PC-9 (cell line): ENCODE results near the gene OBSCN. TPM values are rescaled to one million over a fixed set of nuclear protein-coding genes. Genes with fewer than 3 reads are reported as not detected.

Source experiments
- BruUV-seq: library from RNA; stranded (reverse); fragments of 400-500 nt; replicated peaks from 2 replicates; lab custom pipeline; 2021; lab: Mats Ljungman, UMichigan
- CTCF ChIA-PET: fragments of 300-600 bp; sonication (Branson Sonifier 250); formaldehyde crosslinking; loops from one replicate; lab custom pipeline; 2022; ENCODE audit warnings: antibody characterized with exemption; lab: Charles Lee
- POLR2A ChIA-PET: fragments of 300-600 bp; sonication (Branson Sonifier 250); formaldehyde crosslinking; loops from one replicate; lab custom pipeline; 2022; ENCODE audit warnings: antibody characterized with exemption; ENCODE audit not compliant: unreplicated experiment; lab: Charles Lee
- DNase-seq, 2 experiments: peaks; one replicate each; pipeline versions ENCODE4 v3.0.0 to v3.0.0-alpha.2; 2015 to 2022; ENCODE audit warnings: mixed read lengths in 1 of 2
- H2AFZ ChIP-seq: fragments of 200-600 bp; sonication (generic); 2 replicates; pipeline ENCODE4 v1.8.1; 2017; ENCODE audit warnings: antibody characterized with exemption
- H3F3A ChIP-seq: fragments of 200-600 bp; sonication (generic); 2 replicates; pipeline ENCODE4 v1.8.1; 2017; ENCODE audit warnings: antibody characterized with exemption, mild to moderate bottlenecking, low read depth; ENCODE audit not compliant: insufficient read depth
- H3K27ac ChIP-seq: fragments of 200-600 bp; sonication (generic); 2 replicates; pipeline ENCODE4 v1.6.1; 2016; ENCODE audit warnings: mixed run types
- H3K27me3 ChIP-seq: fragments of 200-600 bp; sonication (generic); 2 replicates; pipeline ENCODE4 v1.6.1; 2016; ENCODE audit warnings: low read depth, mixed run types; ENCODE audit not compliant: insufficient read depth
- H3K36me3 ChIP-seq: fragments of 200-600 bp; sonication (generic); 2 replicates; pipeline ENCODE4 v1.6.1; 2016; ENCODE audit warnings: low read depth, mixed run types
- H3K4me1 ChIP-seq: fragments of 200-600 bp; sonication (generic); replicated peaks from 2 replicates; pipeline ENCODE4 v1.6.1; 2016; ENCODE audit warnings: mixed run types; ENCODE audit not compliant: insufficient read depth
- H3K4me2 ChIP-seq: fragments of 200-600 bp; sonication (generic); 2 replicates; pipeline ENCODE4 v1.6.1; 2017; ENCODE audit warnings: mixed run types
- H3K4me3 ChIP-seq: fragments of 200-600 bp; sonication (generic); 2 replicates; pipeline ENCODE4 v1.6.1; 2016; ENCODE audit warnings: mixed run types
- H3K79me2 ChIP-seq: fragments of 200-600 bp; sonication (generic); 2 replicates; pipeline ENCODE4 v1.6.1; 2017; ENCODE audit warnings: low read depth, mixed run types
- H3K9me2 ChIP-seq: fragments of 200-600 bp; sonication (generic); 2 replicates; pipeline ENCODE4 v1.8.1; 2017; ENCODE audit warnings: mild to moderate bottlenecking; ENCODE audit not compliant: insufficient read depth
- H3K9me3 ChIP-seq: fragments of 200-600 bp; sonication (generic); 2 replicates; pipeline ENCODE4 v1.8.1; 2016; ENCODE audit warnings: low read depth; ENCODE audit not compliant: insufficient read depth
- H4K20me1 ChIP-seq: fragments of 200-600 bp; sonication (generic); 2 replicates; pipeline ENCODE4 v1.8.1; 2017; ENCODE audit not compliant: insufficient read depth
- CTCF ChIP-seq: fragments of 200-600 bp; sonication (generic); conservative IDR thresholded peaks from 2 replicates; pipeline ENCODE4 v1.6.1; 2017; ENCODE audit warnings: mixed run types, antibody characterized with exemption, mild to moderate bottlenecking, moderate library complexity
- EZH2 ChIP-seq: fragments of 200-600 bp; sonication (generic); IDR thresholded peaks from 2 replicates; pipeline ENCODE4 v1.8.0; 2017; ENCODE audit warnings: antibody characterized with exemption, low read depth
- intact Hi-C: fragments of 100-400 bp; cut with micrococcal nuclease; formaldehyde crosslinking; loops from one replicate; pipeline ENCODE4 v1.10.0; 2022; ENCODE audit not compliant: unreplicated experiment
- total RNA-seq: library from RNA; stranded (reverse); gene quantifications from 2 replicates; pipeline ENCODE4 v1.2.3, GENCODE V29; 2021

The OBSCN gene
- total RNA-seq, 1 experiment from 2014 or later = 62.9 TPM

- CTCF ChIA-PET = interaction anchor here (0.6 to 1.5 kb wide), 7 partner anchors 10 to 162 kb away, joined by 3 to 11 read pairs (median 8); no protein-coding TSS in a partner anchor
- no peaks in the 10 kb centered on the region for H3K9me3 ChIP-seq
These were observed 42.3 kb upstream of the OBSCN start, which contains the start of gene IBA57 for GRCh38 chr1:228165372-228166169. IBA57 (plus strand) TSS chr1:228165804; CDS start chr1:228165817, 13 bp downstream.

DNA sequence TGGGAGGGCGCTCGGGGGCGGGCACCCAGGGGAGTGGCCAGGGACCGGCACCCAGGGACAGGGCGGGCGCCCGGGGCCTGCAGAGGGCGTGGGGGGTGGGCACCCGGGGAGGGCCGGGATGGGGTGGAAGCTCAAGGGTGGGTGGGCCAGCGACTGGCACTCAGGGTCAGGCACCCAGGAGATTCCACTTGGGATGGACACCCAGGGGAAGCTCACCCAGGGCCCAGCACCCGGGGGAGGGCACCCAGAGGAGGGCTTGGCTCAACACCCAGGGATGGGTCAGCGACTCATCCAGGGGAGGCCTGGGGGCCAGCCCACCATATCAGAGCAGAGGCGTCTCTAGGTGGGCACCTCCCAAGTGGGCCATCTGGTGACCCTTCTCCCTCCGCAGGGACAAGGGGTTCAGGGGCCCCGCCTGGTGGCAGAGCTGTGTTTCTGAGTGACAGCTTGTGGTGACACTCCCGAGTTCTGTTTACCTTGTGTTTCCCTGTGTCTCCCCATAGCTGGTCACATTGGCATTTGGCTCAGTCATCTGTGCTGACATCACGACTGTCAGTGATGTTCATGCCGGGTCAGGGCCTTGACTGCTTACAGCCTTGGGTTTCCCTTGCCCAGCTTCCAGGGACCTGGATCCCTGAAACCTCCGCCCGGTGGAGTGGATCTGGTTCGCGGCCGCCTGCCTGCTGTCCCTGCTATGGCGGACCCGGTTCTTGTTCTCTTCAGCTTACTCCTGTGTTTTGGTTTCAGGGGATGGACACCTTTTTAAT is 41.5 kb upstream of the OBSCN start:
- ChIA-PET CTCF (interaction anchor here (0.9 to 1.4 kb wide), 3 partner anchors 14 to 162 kb away, joined by 3 to 5 read pairs (median 4); no protein-coding TSS in a partner anchor), POLR2A (interaction anchor here (0.5 to 0.7 kb wide), 4 partner anchors 202 to 407 kb away, joined by 3 to 7 read pairs (median 4); no protein-coding TSS in a partner anchor)
- Histone ChIP-seq H3K4me3 (peak overlapping the region; percentile 88), H3K36me3 (no peaks in the 10 kb centered on the region), H3F3A (peaks cover 7% of the 10 kb centered on the region; the same call in 1 of the 2 replicates), H3K27ac (peak overlapping the region; percentile 44), H3K9me3 (no peaks in the 10 kb centered on the region), H3K4me2 (peak overlapping the region; percentile 73), H2AFZ (no peak overlapping the region), H4K20me1 (no peaks in the 10 kb centered on the region), H3K79me2 (0 out of 2 replicates have a peak, but pooled peaks cover 21% of the 10 kb centered on the region), H3K9me2 (no peaks in the 10 kb centered on the region), H3K4me1 (peaks cover 13% of the 10 kb centered on the region), H3K27me3 (no peaks in the 10 kb centered on the region)
- no peak for TF ChIP-seq EZH2
- TF ChIP-seq CTCF = no peak; the same call in none of the 2 replicates
- no TSS peak for BruUV-seq
- DNase-seq = peak; percentile 82 to 85
- intact Hi-C loops = loop anchor here (1.0 to 5.0 kb wide), 6 partner anchors 26 to 604 kb away; partner anchors contain the start of genes GUK1, MRPL55 and ZNF678

More at GRCh38 chr1:228165372-228166169, 42.3 kb upstream of the OBSCN start, which contains the start of gene IBA57:
- peak within 1 kb of the TSS; percentile 88 for H3K4me3 ChIP-seq
- POLR2A ChIA-PET = interaction anchor here (0.5 to 1.0 kb wide), 9 partner anchors 8 to 431 kb away, joined by 3 to 7 read pairs (median 3); partner anchors contain the start of genes JMJD4 and SNAP47
- BruUV-seq = no TSS peak
- peaks cover 13% of the 10 kb centered on the region for H3K4me1 ChIP-seq
- H2AFZ ChIP-seq = peak within 1 kb of the TSS; percentile 76; the same call in 1 of the 2 replicates
- H3K27ac ChIP-seq = peak within 1 kb of the TSS; percentile 89
- H3K4me2 ChIP-seq = peak within 1 kb of the TSS; percentile 88
- no peaks in the 10 kb centered on the region for H3K9me2 ChIP-seq
- H3K27me3 ChIP-seq = no peaks in the 10 kb centered on the region
- H3K79me2 ChIP-seq = 0 out of 2 replicates have a peak, but pooled peaks cover 21% of the 10 kb centered on the region
- intact Hi-C loops = loop anchor here (1.0 to 5.0 kb wide), 6 partner anchors 25 to 603 kb away; partner anchors contain the start of genes GUK1, MRPL55 and ZNF678
- no peaks in the 10 kb centered on the region for H4K20me1 ChIP-seq
- TF ChIP-seq CTCF (peak; percentile 79), EZH2 (no peak)
- DNase-seq = peak; percentile 93 to 100
- peaks cover 7% of the 10 kb centered on the region; the same call in 1 of the 2 replicates for H3F3A ChIP-seq
- no peaks in the 10 kb centered on the region for H3K36me3 ChIP-seq
